K562 (cell line): ENCODE results near the gene C19orf47. TPM values are rescaled to one million over a fixed set of nuclear protein-coding genes. Genes with fewer than 3 reads are reported as not detected.

Experiments
- ADNP ChIP-seq: fragments of 200-800 bp; sonication (Bioruptor generic); IDR thresholded peaks from 2 replicates; pipeline ENCODE4 v1.6.1; 2016; ENCODE audit warnings: missing genetic modification characterization, missing compliant biosample characterization
- CBX3 ChIP-seq, 2 experiments: IDR thresholded peaks; 1 replicate in 1 of 2; 2 replicates in 1 of 2; pipeline ENCODE4 v1.6.1; 2012; ENCODE audit warnings: inconsistent platforms in 2 of 2, low read length in 2 of 2, borderline replicate concordance in 1 of 2, control low read depth in 1 of 2
- EZH2 ChIP-seq: IDR thresholded peaks from 2 replicates; pipeline ENCODE4 v1.6.1; 2012; ENCODE audit warnings: low read depth, mild to moderate bottlenecking, inconsistent platforms, low read length, borderline replicate concordance
- FOSL1 ChIP-seq: fragments of 200-800 bp; sonication (Bioruptor generic); conservative IDR thresholded peaks from 2 replicates; pipeline ENCODE4 v1.6.1; 2016; ENCODE audit warnings: missing genetic modification characterization, missing compliant biosample characterization
- FOXJ3 ChIP-seq: sonication (generic); formaldehyde crosslinking; IDR thresholded peaks from 2 replicates; pipeline ENCODE4 v1.4.0; 2020; ENCODE audit warnings: mild to moderate bottlenecking, missing genetic modification reagents
- NFRKB ChIP-seq: fragments of 450-650 bp; IDR thresholded peaks from 2 replicates; pipeline ENCODE4 v1.6.1; 2016; ENCODE audit warnings: low read depth
- PHTF2 ChIP-seq: fragments of 250-450 bp; sonication (Bioruptor Pico); IDR thresholded peaks from 2 replicates; pipeline ENCODE4 v1.5.0; 2021; ENCODE audit warnings: mild to moderate bottlenecking
- POLR2A ChIP-seq: fragments of 450-650 bp; conservative IDR thresholded peaks from 2 replicates; pipeline ENCODE4 v1.6.1; 2016
- PYGO2 ChIP-seq: fragments of 450-650 bp; IDR thresholded peaks from 2 replicates; pipeline ENCODE4 v1.6.1; 2016; ENCODE audit warnings: mild to moderate bottlenecking, missing genetic modification characterization, moderate library complexity, missing compliant biosample characterization
- RBM25 ChIP-seq: fragments of 200-400 bp; formaldehyde crosslinking; IDR thresholded peaks from 2 replicates; pipeline ENCODE4 v1.6.1; 2018; ENCODE audit warnings: low read length, low read depth, moderate library complexity; ENCODE audit not compliant: severe bottlenecking
- SIRT6 ChIP-seq: IDR thresholded peaks from one replicate; pipeline ENCODE4 v1.6.1; 2012; ENCODE audit warnings: low read depth, mild to moderate bottlenecking, control low read depth, inconsistent platforms, low read length, moderate library complexity
- SMARCA5 ChIP-seq: fragments of 450-650 bp; IDR thresholded peaks from 2 replicates; pipeline ENCODE4 v1.6.1; 2016
- SP1 ChIP-seq: sonication (generic); formaldehyde crosslinking; IDR thresholded peaks from 2 replicates; pipeline ENCODE4 v1.8.1; 2022; ENCODE audit warnings: mild to moderate bottlenecking, missing genetic modification reagents
- SP2 ChIP-seq: IDR thresholded peaks from 2 replicates; pipeline ENCODE4 v1.6.1; 2011; ENCODE audit warnings: mild to moderate bottlenecking, low read depth, low read length, moderate library complexity; ENCODE audit not compliant: poor library complexity, severe bottlenecking; ENCODE audit errors: extremely low read depth
- WHSC1 ChIP-seq: IDR thresholded peaks from one replicate; pipeline ENCODE4 v1.6.1; 2012; ENCODE audit warnings: low read length, control low read depth, inconsistent platforms
- ZNF445 ChIP-seq: fragments of 250-450 bp; sonication (Bioruptor Pico); IDR thresholded peaks from 2 replicates; pipeline ENCODE4 v1.4.0; 2020; ENCODE audit warnings: low read depth, mild to moderate bottlenecking, moderate library complexity
- ZSCAN29 ChIP-seq: fragments of 450-650 bp; IDR thresholded peaks from 2 replicates; pipeline ENCODE4 v1.6.1; 2017
- polyA plus RNA-seq, 8 experiments: library from polyadenylated mRNA; depleted of rRNA in 4 of 8; stranded (reverse) in 5 of 8; unstranded in 3 of 8; fragments of >200 nt; fragmentation: Nextera tagmentation in 2 of 8; fragmentation: Illumina TruSeq in 1 of 8; extraction: Ambion mirVana in 2 of 8; extraction: Trizol in 1 of 8; gene quantifications; 2 replicates each; pipeline versions ENCODE4 v1.2.1 to v1.2.3, GENCODE V29; 2011 to 2014; ENCODE audit warnings: inconsistent platforms in 1 of 8, missing spikeins in 1 of 8
- total RNA-seq, 7 experiments: library from RNA; depleted of rRNA in 6 of 7; stranded (reverse); fragments of >200 nt in 6 of 7; fragmentation: Illumina TruSeq in 2 of 7; extraction: Trizol in 2 of 7; gene quantifications; 2 replicates each; pipeline versions ENCODE4 v1.2.1 to v1.2.3, GENCODE V29; 2011 to 2021; ENCODE audit warnings: low replicate concordance in 1 of 7
- TF ChIP-seq, protein P1 (sequence below), 2 experiments: fragments of 450-650 bp; IDR thresholded peaks; 2 replicates each; pipeline ENCODE4 v1.6.1; 2016
- TF ChIP-seq, protein P2 (sequence below): sonication (generic); formaldehyde crosslinking; IDR thresholded peaks from 2 replicates; pipeline ENCODE4 v1.4.0; 2020; ENCODE audit warnings: mild to moderate bottlenecking, missing genetic modification reagents
- TF ChIP-seq, protein P3 (sequence below): fragments of 450-650 bp; conservative IDR thresholded peaks from 2 replicates; pipeline ENCODE4 v1.6.1; 2016; ENCODE audit warnings: missing genetic modification characterization, low read depth, mild to moderate bottlenecking, control low read depth, missing compliant biosample characterization
- TF ChIP-seq, protein P4 (sequence below): fragments of 450-650 bp; IDR thresholded peaks from 2 replicates; pipeline ENCODE4 v1.6.1; 2016; ENCODE audit warnings: missing biosample characterization, missing genetic modification characterization

Gene C19orf47
- total and polyA plus RNA-seq, 9 of the 15 experiments (the other 6 are each of a cell fraction or from before 2014, with no cell fraction given) = 0.08 to 26.1 (median 14.7) TPM

DNA sequence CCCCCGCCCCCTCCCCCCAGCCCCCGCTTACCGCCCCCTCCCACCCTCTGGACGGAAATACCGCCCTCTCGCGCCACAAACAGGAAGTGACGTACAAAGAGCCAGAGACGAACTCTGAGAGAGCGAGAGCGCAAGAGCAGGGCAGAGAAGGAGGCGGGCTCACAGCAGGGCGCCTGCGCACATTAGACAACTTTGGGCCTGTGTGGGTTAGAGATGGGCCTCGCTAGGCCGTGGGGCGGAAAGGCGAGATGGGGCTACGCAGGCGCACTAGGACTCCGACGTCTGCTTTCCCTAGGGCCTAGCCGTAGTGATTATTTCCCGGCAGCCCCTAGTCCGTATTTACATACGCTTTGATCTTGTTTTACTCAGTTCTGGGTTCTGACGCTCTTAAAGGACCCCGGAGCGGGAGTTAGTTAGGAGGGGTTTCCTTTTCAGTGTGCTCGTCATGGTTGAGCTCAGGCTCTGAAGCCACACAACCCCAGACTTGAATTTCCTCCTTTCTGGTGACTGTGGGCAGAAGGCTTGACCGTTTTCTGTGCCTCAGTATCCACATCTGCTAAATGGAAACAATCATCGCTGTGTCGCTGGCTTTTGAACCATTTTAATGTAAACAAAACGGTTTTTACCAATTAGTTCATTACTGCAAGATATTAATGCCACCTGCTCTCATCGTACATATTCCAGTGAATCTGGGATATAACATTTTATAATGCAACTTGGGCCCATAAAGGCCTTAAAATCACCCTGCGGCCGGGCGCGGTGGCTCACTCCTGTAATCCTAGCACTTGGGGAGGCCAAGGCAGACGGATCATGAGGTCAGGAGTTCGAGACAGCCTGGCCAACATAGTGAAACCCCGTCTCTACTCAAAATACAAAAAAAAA is 62.6 kb downstream of the C19orf47 start (continued):
- TF ChIP-seq SIRT6 (no peak), NFRKB (0 out of 2 replicates have a peak, but pooled peaks have one; percentile 57), ZSCAN29 (no peak), SP1 (peak; percentile 74), SP2 (no peak), FOXJ3 (no peak), POLR2A (peak; percentile 72), CBX3 (IDR thresholded peaks at IDR 0.05; ENCODE audit: borderline replicate concordance in 1 of 2, low read length in 2 of 2) (peak in 1 of 2 experiments; percentile 40; a peak in 1 of 3 replicates), PHTF2 (CRISPR knock-in tag) (no peak), FOSL1 (no peak), EZH2 (no peak), ADNP (tag) (peak; percentile 94), WHSC1 (no peak), ZNF445 (0 out of 2 replicates have a peak, but pooled peaks have one; percentile 56), SMARCA5 (peak; percentile 92), PYGO2 (tag) (0 out of 2 replicates have a peak, but pooled peaks have one; percentile 22), RBM25 (peak; percentile 96)
- TF ChIP-seq, protein P1, sequence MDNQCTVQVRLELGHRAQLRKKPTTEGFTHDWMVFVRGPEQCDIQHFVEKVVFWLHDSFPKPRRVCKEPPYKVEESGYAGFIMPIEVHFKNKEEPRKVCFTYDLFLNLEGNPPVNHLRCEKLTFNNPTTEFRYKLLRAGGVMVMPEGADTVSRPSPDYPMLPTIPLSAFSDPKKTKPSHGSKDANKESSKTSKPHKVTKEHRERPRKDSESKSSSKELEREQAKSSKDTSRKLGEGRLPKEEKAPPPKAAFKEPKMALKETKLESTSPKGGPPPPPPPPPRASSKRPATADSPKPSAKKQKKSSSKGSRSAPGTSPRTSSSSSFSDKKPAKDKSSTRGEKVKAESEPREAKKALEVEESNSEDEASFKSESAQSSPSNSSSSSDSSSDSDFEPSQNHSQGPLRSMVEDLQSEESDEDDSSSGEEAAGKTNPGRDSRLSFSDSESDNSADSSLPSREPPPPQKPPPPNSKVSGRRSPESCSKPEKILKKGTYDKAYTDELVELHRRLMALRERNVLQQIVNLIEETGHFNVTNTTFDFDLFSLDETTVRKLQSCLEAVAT (IDR thresholded peaks at IDR 0.05) = peak in 1 of 2 experiments; percentile 52; a peak in 1 of 4 replicates
- TF ChIP-seq, protein P2, sequence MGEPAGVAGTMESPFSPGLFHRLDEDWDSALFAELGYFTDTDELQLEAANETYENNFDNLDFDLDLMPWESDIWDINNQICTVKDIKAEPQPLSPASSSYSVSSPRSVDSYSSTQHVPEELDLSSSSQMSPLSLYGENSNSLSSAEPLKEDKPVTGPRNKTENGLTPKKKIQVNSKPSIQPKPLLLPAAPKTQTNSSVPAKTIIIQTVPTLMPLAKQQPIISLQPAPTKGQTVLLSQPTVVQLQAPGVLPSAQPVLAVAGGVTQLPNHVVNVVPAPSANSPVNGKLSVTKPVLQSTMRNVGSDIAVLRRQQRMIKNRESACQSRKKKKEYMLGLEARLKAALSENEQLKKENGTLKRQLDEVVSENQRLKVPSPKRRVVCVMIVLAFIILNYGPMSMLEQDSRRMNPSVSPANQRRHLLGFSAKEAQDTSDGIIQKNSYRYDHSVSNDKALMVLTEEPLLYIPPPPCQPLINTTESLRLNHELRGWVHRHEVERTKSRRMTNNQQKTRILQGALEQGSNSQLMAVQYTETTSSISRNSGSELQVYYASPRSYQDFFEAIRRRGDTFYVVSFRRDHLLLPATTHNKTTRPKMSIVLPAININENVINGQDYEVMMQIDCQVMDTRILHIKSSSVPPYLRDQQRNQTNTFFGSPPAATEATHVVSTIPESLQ (CRISPR knock-in tag) = 0 out of 2 replicates have a peak, but pooled peaks have one; percentile 43
- TF ChIP-seq, protein P3, sequence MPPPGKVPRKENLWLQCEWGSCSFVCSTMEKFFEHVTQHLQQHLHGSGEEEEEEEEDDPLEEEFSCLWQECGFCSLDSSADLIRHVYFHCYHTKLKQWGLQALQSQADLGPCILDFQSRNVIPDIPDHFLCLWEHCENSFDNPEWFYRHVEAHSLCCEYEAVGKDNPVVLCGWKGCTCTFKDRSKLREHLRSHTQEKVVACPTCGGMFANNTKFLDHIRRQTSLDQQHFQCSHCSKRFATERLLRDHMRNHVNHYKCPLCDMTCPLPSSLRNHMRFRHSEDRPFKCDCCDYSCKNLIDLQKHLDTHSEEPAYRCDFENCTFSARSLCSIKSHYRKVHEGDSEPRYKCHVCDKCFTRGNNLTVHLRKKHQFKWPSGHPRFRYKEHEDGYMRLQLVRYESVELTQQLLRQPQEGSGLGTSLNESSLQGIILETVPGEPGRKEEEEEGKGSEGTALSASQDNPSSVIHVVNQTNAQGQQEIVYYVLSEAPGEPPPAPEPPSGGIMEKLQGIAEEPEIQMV = no peak
- TF ChIP-seq, protein P4, sequence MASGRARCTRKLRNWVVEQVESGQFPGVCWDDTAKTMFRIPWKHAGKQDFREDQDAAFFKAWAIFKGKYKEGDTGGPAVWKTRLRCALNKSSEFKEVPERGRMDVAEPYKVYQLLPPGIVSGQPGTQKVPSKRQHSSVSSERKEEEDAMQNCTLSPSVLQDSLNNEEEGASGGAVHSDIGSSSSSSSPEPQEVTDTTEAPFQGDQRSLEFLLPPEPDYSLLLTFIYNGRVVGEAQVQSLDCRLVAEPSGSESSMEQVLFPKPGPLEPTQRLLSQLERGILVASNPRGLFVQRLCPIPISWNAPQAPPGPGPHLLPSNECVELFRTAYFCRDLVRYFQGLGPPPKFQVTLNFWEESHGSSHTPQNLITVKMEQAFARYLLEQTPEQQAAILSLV (tag) = peak; percentile 18; the same call in 1 of the 2 replicates
